Activated CD4-positive, alpha-beta T cell treated with anti-CD3 and anti-CD28 coated beads, Interleukin-2, Interleukin-4, amounts not matched to agents 100 ng/mL and 50 ng/mL, durations not matched to agents 16 hours and 8 hours (primary cell): Measurements from ENCODE around the gene C1orf105.

Experiments
- DNase-seq: peaks from one replicate; pipeline ENCODE4 v3.0.0-alpha.2; 2020; ENCODE audit warnings: low spot score

C1orf105 gene

GRCh38 chr1:172397221-172397620 lies 23.3 kb upstream of the C1orf105 start:
- DNase-seq, result peak; percentile 78

GRCh38 chr1:172397633-172398032 lies 22.9 kb upstream of the C1orf105 start:
- no peak for DNase-seq

DNA sequence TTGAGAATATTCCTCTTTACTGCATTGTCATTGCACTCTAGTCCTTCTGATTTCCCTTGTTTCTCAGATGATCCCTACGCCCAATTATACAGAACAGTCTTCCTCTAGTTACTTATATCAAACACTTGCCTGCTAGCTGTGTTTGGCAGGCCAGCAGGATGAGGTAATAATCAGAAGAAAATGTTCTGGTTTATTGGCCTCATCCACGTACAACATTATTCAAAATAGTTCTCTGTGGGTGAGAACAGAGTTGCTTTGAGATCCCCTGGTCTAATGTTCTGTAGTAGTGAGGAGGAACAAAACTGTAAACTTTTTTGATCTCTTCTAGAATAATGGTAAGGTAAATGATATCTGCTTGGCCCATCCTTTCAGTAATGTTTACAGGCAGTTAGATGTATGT lies 22.3 kb upstream of the C1orf105 start:
- no peak for DNase-seq

GRCh38 chr1:172398970-172399755 lies 21.3 kb upstream of the C1orf105 start:
- DNase-seq, result peak; percentile 65

- DNase-seq, result no peak
These were observed 20.4 kb upstream of the C1orf105 start for GRCh38 chr1:172399756-172400721.

DNA sequence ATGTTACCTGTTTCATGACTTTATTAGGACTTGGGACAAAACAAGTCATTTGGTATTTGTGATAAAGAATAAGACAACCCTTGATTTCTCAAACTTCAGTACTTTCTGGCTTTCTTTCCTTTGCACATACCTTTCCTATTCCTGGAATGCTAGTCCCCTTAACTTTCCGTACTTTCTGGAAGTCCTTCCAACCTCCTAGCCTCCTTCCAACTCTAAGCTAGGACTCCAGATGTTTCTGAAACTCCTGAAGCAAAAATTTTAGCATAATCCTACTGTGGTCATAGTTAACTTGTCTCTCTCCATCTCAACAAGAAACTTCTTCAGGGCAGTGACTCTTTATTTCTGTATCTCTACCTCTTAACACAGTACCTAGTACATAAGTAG lies 19.8 kb upstream of the C1orf105 start:
- no peak for DNase-seq

DNA sequence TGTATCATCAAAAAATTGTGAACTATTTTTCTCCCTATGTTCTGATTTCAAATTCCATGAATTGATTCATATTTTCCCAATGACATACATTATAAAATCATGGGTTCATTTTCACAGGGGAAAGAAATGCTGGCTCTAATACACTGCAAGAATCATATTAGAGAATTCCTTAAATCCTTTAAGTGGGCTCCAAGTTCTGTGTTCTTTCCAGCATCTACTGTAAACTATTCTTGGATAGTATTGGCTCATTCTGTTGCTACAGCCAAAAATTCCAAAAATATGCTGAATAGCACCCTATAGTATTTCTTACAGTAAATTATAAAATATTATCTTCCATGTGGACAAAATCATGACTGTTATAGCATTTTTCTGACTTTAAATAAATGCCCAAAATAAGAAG lies 19.0 kb upstream of the C1orf105 start:
- DNase-seq, result no peak

- DNase-seq, result no peak
These were observed 18.6 kb upstream of the C1orf105 start for GRCh38 chr1:172401892-172402291.

GRCh38 chr1:172402878-172403569 lies 17.5 kb upstream of the C1orf105 start:
- no peak for DNase-seq

DNA sequence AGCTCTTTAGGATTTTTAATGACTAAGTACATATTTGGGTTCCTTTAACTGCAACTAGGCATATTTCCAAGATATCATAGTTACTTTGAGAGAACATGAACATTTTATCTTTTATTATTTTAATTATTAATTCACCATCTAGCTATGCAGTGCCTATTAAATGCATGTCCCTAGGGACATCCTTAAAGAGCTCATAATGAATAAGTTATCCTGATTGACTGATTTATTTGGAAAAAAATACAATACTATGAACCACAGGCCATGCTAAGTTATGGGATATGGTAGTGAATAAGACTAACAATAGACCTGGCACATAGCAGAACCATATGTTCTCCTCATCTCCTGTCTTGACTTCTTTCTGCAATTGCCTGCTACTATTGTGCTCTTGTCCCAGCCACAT lies 16.4 kb upstream of the C1orf105 start:
- no peak for DNase-seq

GRCh38 chr1:172405912-172406311 lies 14.6 kb upstream of the C1orf105 start:
- DNase-seq, result no peak

- DNase-seq, result no peak
These were observed 13.5 kb upstream of the C1orf105 start for GRCh38 chr1:172406968-172407367.

DNA sequence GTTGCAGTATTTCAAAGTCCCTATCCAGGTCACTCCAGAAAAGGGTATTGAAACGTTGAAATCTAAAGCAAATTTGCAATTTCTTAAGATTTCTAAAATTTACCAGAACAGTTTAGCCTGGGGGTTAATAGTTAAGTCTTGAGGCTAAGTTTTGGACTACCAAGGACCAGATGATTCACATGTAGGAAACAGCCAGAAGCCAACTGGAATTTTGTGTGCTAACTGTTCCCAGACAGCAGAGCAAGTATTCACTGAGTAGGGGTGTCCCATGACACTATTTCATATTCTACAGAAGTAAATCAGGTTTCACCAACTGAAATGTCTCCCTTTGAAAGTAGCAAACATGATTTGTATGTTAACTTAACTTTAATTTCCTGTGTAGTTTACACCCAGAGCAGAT lies 11.5 kb upstream of the C1orf105 start:
- no peak for DNase-seq

GRCh38 chr1:172410027-172410426 lies 10.5 kb upstream of the C1orf105 start:
- no peak for DNase-seq

GRCh38 chr1:172411791-172412338 lies 8.6 kb upstream of the C1orf105 start:
- DNase-seq, result no peak

DNA sequence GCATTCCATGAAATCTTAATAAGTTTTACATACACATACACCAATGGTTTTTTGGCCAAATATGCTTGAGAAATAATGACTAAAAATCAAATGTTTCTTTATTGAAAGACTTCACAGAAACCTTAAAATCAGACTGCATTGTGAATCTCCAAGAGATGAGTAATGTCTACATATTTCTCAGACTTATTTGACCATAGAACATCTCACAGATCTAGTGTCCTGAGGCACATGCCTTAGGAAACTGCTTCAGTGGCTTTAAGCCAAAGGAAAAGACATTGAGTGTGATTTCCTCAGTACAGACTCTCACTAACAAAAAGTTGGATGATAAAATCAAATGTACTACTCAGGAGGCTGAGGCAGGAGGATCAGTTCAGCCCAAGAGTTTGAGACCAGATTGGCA lies 6.2 kb upstream of the C1orf105 start:
- DNase-seq, result no peak

DNA sequence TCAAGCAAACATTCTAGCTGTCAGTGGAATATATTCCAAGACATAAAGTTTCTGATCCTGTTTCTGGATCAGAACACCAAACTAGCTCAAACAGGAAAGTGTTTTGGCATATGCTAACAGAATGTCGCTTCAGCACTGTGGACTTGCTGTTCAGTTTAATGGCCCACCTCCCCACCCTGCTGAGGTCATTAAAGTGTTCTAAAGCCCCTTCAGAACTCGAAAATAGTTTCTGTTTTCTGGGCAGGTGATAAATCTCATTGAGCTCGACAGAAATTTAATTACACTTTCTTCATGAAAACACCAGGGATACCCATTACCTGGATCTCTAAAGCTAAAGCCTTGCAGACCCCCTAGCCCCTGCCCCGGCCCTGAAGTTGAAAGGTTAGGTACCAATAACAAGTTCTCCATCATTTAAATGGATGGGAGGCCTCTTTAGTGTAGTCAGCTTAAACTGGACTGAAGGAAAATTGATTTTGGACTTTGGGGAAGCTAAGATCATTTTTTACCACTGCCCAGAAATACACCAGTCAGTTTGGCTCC lies 3.9 kb upstream of the C1orf105 start:
- no peak for DNase-seq

- no peak for DNase-seq
These were observed 2.9 kb upstream of the C1orf105 start for GRCh38 chr1:172417557-172417956.

DNA sequence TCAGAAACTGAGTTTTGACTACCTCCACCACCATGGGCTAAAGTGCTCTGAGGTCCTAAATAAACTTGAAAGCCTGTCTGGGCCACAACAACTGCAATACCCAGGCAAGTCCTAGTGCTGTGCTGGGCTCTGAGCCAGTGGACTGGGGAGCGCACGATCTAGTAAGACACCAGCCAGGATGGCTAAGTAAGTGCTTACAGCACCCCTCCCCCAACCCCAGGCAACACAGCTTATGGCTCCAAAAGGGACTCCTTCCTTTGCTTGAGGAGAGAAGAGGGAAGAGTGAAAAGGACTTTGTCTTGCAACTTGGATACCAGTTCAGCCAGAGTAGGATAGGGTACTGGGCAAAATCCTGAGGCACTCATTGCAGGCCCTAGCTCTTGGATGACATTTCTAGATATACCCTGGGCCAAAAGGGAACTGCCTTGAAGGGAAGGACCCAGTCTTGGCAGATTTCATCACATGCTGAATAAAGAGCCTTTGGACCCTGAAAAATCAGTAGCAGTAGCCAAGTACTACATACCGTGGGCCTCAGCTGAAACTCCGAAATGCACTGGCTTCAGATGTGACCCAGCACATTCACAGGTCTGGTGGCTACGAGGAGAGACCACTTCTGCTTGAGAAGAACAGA lies 1.6 kb downstream of the C1orf105 start:
- DNase-seq, result no peak

GRCh38 chr1:172423336-172423735 lies 2.9 kb downstream of the C1orf105 start:
- DNase-seq, result no peak

DNA sequence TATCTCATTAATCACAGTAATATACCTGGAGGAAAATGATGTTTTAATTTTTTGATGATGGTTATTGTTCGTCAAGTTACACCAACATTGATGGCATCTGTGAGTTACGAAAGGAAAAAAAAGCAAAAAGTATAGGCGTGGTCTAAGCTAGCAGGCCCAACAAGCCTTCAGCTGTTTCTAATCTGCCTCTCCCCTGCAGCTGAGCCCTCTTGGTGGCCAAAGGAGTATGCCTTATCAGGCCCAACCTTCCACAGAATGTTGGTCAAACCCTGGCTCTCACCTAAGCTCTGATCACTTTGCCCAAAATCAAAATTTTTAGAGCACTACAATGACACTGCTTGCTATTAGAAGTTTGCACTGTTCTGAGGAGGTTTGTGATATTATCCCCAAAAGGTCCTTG lies 4.9 kb downstream of the C1orf105 start:
- no peak for DNase-seq
